ENCODE data around the gene ZNF646. TPM values are rescaled to one million over a fixed set of nuclear protein-coding genes. Genes with fewer than 3 reads are reported as not detected.

The ZNF646 gene
- total and polyA plus RNA-seq, 2 donors = 9.4 to 11.5 TPM

DNA sequence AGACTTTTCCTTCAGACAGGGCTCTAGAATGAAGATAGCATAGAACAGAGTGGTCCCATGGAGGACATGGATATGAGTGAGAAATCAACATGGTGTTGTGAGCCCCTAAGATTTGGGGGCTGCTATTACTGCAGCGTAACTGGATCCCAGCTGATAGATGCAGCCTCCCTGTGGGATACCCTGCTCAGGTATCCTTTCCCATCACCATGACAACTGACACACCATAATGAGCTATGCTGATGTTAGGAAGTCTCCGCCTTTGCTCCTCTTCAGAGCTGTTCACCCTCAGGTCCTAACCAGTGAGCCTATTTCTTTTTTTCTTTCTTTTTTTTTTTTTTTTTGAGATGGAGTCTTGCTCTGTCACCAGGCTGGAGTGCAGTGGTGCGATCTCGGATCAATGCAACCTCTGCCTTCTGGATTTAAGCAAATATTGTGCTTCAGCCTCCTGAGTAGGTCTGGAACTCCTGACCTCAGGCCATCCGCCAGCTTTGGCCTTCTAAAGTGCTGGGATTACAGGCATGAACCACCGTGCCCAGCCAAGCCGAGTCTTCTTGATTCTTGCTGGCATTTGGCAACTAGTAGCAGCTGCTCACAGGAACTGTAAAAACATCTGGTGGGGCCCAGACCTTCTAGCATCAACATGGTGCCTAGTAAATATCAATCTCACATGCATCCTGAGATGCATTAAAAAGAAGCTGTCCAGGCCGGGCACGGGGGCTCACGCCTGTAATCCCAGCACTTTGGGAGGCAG lies 23.8 kb upstream of the ZNF646 start:
- Histone ChIP-seq H3K36me3 (ENCODE audit: insufficient read depth) (no peaks in the 10 kb centered on the region), H3K27ac (ENCODE audit: low read depth) (no peak overlapping the region), H3K4me3 (ENCODE audit: low read depth, low read length) (no peak overlapping the region), H3K4me1 (ENCODE audit: insufficient read depth) (no peaks in the 10 kb centered on the region)
- DNase-seq (ENCODE audit: extremely low spot score) = no peak
- WGBS = 52% methylated on average over 10 of the region's 10 CpGs

DNA sequence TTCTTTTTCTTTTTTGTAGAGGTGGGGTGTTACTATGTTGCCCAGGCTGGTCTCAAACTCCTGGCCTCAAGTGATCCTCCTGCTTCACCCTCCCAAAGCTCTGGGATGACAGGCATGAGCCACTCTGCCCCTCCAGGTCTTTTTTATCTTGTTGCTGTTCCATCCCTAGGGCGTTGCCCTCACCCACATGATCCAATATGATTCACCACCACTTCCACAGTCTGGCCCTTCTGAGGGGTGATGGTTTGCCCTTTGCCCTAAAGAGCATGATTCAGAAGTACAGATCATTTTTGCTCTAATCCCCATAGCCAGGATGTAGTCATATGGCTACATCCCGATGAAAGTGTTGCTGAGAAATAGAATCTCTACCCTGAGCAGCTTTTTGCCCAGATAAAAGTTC lies 22.1 kb upstream of the ZNF646 start:
- WGBS = 62% methylated on average over 2 of the region's 2 CpGs
- no peak for DNase-seq (ENCODE audit: extremely low spot score)
- Histone ChIP-seq H3K27ac (ENCODE audit: low read depth) (no peak overlapping the region), H3K36me3 (ENCODE audit: insufficient read depth) (no peaks in the 10 kb centered on the region), H3K4me3 (ENCODE audit: low read depth, low read length) (no peak overlapping the region), H3K4me1 (ENCODE audit: insufficient read depth) (no peaks in the 10 kb centered on the region)

DNA sequence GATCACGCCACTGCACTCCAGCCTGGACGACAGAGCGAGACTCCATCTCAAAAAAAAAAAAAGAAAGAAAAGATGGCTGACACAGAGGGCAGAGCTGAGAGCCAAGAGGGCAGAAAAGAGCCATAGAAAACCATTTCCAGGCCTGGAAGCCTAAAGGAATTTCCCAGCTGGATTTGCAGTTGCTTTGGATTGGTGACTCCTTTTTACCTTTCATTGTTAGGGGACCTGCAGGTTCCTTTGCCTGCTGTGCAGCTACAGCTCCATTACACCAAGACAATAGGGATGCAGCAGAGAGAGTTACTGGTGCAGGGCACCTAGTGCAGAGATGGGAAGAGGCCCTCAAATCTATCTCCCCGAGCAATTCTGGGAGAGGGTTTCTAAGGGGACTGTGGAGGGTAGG lies 18.6 kb upstream of the ZNF646 start:
- WGBS = 88% methylated on average over 4 of the region's 4 CpGs
- H3K27ac ChIP-seq (ENCODE audit: low read depth) = no peak overlapping the region
- H3K4me3 ChIP-seq (ENCODE audit: low read depth, low read length) = no peak overlapping the region
- DNase-seq (ENCODE audit: extremely low spot score) = no peak
- no peaks in the 10 kb centered on the region for H3K36me3 ChIP-seq (ENCODE audit: insufficient read depth)
- no peaks in the 10 kb centered on the region for H3K4me1 ChIP-seq (ENCODE audit: insufficient read depth)

DNA sequence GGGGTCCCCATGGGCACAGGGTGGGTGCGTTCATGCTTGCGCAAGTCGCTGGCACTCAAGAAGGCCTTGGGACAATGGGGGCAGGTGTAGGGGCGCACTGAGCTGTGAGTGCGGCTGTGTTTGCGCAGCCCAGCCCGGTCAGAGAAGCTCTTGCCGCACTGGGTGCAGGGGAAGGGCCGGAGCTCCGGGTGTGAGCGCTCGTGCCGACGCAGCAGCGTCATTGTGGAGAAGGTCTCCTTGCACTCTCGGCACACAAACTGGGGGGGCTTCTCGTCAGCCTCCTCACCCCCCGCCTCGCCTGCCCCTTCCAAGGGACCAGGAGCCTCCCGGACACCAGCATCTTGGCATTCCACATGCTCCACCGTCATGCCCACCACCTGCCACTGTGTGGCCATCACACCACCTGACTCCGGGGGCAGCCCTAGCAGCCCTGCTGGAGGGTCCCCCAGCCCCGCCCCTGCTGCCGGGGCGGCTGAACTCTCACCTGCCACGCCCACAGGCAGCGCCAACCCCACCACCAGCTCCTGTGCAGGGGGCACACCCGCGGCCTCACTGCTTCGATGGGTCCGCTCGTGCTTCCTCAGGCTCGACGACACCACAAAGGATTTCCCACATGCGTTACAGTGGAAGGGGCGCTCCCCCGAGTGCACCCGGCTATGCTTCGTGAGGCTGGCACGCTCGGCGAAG lies 13.0 kb upstream of the ZNF646 start:
- DNase-seq (ENCODE audit: extremely low spot score) = no peak
- 95% methylated on average over 42 of the region's 42 CpGs for WGBS
- Histone ChIP-seq H3K36me3 (ENCODE audit: insufficient read depth) (no peaks in the 10 kb centered on the region), H3K4me1 (ENCODE audit: insufficient read depth) (no peaks in the 10 kb centered on the region), H3K4me3 (ENCODE audit: low read depth, low read length) (no peak overlapping the region), H3K27ac (ENCODE audit: low read depth) (no peak overlapping the region)

DNA sequence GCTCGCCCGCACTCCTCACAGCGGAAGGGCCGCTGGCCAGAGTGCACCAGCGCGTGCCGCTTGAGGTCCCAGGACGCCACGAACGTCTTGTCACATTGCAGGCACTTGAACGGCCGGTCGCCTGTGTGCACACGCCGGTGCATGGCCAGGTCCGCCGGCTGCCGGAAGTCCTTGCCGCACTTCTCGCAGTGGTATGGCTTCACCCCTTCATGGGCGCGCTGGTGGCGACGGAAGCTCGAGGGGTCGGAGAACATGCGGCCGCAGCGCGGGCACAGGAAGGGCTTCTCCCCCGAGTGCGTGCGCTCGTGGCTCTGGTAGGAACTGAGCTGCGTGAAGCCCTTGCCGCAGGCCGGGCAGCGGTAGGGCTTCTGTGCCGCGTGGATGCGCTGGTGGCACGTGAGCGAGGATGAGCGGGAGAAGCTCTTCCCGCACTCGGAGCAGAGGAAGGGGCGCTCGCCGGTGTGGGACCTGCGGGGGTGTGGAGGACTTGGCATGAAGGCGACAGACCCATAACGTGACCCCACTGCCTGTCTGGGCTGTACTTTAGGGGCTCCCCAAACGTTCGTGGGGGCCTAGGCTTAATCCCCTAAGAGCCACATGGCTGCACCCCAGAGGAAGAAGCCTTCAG lies 12.3 kb upstream of the ZNF646 start:
- no peaks in the 10 kb centered on the region for H3K36me3 ChIP-seq (ENCODE audit: insufficient read depth)
- no peaks in the 10 kb centered on the region for H3K4me1 ChIP-seq (ENCODE audit: insufficient read depth)
- H3K4me3 ChIP-seq (ENCODE audit: low read depth, low read length) = no peak overlapping the region
- no peak for DNase-seq (ENCODE audit: extremely low spot score)
- WGBS = 97% methylated on average over 54 of the region's 54 CpGs
- no peak overlapping the region for H3K27ac ChIP-seq (ENCODE audit: low read depth)

DNA sequence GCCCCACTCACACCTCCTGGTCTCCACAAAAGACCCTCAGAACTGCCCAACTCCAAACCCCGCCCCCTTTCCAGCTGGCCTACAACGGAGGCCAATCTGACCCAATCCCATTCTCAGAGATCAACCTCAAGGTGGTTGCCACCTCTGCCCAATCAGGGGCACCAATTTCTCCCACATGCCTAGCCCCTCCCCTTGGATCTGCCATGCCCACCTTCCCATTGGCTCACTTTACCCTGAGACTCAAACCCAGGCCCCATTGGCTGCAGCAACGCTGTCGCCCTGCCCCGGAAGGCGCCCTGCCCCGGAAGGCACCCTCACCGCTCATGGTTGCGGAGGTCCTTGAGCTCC lies 10.8 kb upstream of the ZNF646 start:
- Histone ChIP-seq H3K27ac (ENCODE audit: low read depth) (no peak overlapping the region), H3K4me3 (ENCODE audit: low read depth, low read length) (no peak overlapping the region), H3K4me1 (ENCODE audit: insufficient read depth) (no peaks in the 10 kb centered on the region), H3K36me3 (ENCODE audit: insufficient read depth) (no peaks in the 10 kb centered on the region)
- 95% methylated on average over 9 of the region's 9 CpGs for WGBS
- DNase-seq (ENCODE audit: extremely low spot score) = no peak

DNA sequence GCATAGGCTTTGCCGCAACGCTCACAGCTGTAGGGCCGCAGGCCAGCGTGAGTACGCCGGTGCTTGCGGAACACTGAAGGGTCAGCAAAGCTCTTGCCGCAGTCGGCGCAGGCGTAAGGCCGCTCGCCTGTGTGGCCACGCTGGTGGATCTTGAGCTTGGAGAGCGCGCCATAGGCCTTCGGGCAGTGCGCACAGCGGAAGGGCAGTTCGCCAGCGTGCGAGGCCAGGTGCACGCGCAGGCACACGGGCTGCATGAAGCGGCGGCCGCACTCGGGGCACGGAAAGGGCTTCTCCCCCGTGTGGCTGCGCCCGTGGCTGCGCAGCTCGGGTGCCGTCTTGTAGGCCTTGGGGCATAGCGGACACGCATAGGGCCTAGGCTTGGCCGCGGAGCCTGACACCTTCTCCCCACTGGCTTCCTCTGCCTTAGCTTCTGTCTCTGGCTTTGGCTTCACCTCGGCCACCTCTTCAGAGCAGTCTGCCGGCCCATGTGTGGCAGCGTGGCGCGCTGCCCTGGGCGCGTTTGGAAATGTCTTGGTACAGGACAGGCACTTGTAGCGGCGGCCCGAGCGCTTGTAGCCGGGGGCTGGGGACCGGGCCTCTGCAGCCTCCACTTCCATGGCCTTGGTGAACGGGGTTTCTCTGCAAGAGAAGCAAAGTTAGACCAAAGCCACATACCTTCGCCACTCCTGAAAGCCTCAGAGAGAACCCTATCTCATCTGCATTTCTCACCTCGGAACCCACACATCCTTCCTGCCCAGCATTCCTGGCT lies 10.2 kb upstream of the ZNF646 start:
- no peak overlapping the region for H3K27ac ChIP-seq (ENCODE audit: low read depth)
- no peaks in the 10 kb centered on the region for H3K36me3 ChIP-seq (ENCODE audit: insufficient read depth)
- DNase-seq (ENCODE audit: extremely low spot score) = no peak
- WGBS = 92% methylated on average over 56 of the region's 56 CpGs
- no peak overlapping the region for H3K4me3 ChIP-seq (ENCODE audit: low read depth, low read length)
- no peaks in the 10 kb centered on the region for H3K4me1 ChIP-seq (ENCODE audit: insufficient read depth)

DNA sequence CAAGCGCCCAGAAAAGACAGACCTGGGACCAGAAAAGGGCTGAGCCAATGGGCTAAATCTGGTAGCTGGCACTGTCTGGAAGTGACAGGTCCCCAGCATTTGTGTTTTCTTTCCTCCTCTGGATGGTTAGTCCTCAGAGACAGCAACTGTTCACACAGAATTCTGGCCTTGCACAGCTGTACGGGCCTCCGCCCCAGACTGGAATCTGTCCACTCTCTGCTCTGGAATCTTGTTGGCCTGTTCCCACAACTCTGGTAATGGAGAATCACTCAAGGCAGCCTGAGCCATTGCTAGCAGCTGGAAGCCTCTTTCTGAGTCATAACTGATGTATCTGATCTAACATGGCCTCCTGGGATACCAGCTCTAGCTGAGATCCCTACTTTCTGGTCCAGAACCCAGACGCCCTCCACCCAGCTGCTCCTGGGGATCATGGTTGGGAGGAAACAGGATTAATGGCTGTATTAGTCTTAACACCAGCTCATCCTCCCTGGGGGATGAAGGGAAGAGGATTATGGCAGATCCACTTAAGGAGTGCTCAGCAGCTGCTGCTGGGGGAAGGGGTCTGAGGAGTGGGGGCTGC lies 9.2 kb upstream of the ZNF646 start:
- Histone ChIP-seq H3K4me1 (ENCODE audit: insufficient read depth) (no peaks in the 10 kb centered on the region), H3K4me3 (ENCODE audit: low read depth, low read length) (no peak overlapping the region), H3K27ac (ENCODE audit: low read depth) (no peak overlapping the region), H3K36me3 (ENCODE audit: insufficient read depth) (no peaks in the 10 kb centered on the region)
- 56% methylated on average over 4 of the region's 4 CpGs for WGBS
- DNase-seq (ENCODE audit: extremely low spot score) = no peak

DNA sequence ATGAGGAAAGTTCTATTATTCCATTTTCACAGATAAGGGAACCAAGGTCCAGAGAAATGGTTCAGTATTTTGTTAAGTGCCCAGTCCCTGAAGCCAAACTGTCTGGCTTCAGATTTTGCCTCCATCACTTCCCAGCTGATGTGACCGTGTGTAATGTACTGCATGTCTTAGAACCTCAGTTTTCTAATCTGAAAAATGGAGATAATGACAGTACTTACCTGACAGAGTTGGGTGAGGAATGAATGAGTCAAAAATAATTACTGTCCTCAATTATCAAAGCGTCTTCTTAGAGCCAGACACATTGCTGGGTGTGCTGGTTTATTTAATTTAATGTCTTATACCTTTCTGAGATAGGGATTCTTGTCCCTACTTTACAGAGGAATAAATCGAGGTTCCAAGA lies 6.9 kb upstream of the ZNF646 start:
- WGBS = 88% methylated on average over 3 of the region's 3 CpGs
- no peak for DNase-seq (ENCODE audit: extremely low spot score)

DNA sequence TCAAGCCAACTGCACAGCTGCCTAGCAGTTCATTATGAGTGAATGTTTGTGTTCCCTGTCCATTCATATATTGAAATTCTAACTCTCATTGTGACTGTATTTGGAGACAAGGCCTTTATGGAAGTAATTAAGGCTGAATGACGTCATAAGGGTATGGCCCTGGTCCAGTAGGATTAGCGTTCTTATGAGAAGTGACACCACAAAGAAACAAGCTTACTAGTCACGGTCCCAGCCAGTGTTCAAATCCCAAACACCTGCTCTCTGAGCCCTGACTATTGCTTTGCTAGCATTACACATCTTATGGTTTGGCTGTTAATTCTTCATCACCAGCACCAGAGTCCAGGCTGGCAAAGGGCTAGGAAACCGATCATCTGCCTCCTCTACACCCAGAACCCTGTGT lies 2.4 kb upstream of the ZNF646 start:
- H3K4me3 ChIP-seq (ENCODE audit: low read depth, low read length) = no peak overlapping the region

More for the DNA sequence above, 6.9 kb upstream of the ZNF646 start:
- Histone ChIP-seq H3K4me1 (ENCODE audit: insufficient read depth) (no peaks in the 10 kb centered on the region), H3K36me3 (ENCODE audit: insufficient read depth) (no peaks in the 10 kb centered on the region), H3K4me3 (ENCODE audit: low read depth, low read length) (no peak overlapping the region), H3K27ac (ENCODE audit: low read depth) (no peak overlapping the region)

DNA sequence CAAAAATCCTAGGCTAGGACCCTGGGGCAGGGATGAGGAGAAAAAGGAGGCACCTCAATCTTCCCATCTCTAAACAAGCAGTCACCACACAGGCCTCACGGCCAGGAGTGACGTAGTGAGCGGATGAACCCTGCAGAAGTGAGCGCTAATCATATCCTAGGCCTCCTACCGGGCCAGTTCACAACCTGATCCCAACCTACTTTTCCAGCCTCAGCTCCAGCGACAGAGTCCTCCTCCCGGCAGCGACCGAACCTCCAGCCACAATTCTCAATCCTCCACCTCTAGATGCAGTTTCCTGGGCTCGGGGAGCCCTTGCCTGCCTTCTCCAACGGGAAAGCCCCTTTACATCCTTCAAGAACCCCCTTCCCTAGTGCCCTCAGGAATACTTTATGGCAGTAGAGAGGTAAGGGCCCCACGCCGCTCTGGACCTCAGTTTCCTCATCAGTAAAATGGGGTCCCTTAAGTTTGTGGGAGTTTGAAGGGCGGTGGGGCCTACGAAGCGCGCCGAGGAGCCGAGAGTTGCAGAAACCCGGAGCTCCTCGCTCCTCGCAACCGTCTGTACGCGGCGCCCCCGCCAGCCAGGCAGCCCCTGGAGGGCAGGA lies 1.6 kb upstream of the ZNF646 start:
- 1% methylated on average over 27 of the region's 27 CpGs for WGBS
- Histone ChIP-seq H3K27ac (ENCODE audit: low read depth) (no peak overlapping the region), H3K4me3 (ENCODE audit: low read depth, low read length) (peak overlapping the region; percentile 92), H3K36me3 (ENCODE audit: insufficient read depth) (no peaks in the 10 kb centered on the region), H3K4me1 (ENCODE audit: insufficient read depth) (no peaks in the 10 kb centered on the region)
- no peak for DNase-seq (ENCODE audit: extremely low spot score)

More for the DNA sequence above, 2.4 kb upstream of the ZNF646 start:
- Histone ChIP-seq H3K27ac (ENCODE audit: low read depth) (no peak overlapping the region), H3K36me3 (ENCODE audit: insufficient read depth) (no peaks in the 10 kb centered on the region), H3K4me1 (ENCODE audit: insufficient read depth) (no peaks in the 10 kb centered on the region)
- WGBS = 25% methylated on average over 4 of the region's 4 CpGs
- DNase-seq (ENCODE audit: extremely low spot score) = no peak

DNA sequence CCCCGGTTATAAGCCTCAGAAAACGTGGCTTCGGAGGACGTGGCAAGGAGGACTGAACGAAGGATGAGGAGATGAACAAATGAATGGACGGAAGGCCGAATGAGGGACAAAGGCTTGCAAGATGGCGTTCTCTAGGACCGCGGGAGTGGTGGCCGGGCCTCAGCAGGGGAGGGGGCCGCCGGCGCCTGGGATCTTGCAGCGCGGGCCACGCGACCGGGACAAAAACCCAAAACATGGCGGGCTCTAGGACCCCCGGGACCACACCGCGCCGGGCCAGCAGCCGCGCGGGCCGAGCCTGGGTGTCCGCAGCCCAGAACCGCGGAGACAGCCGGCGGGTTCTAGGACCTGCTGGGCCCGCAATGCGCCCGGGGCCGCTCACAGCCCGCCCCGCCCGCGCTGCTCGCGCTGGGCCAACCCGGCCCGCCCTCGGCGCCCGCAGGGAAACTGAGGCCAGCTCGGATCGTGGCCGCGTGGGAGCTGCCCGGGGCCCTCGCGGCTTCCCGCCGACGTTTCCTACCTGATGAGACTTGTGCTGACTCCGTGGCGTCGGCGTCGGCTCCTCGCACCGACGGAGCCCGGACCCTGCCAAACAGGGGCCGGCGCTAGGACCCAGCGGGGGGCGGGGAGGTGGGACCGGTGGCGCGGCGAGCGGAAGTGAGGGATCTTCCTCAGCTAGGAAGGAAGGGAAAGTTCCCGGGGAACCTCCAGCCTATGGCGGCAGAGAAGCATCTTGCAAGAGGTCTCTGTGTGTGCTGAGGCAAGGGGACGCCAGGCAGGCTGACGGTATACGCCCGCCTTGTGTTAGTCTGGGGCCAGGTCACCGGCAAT lies 866 bp upstream of the ZNF646 start:
- under 1% methylated on average over 83 of the region's 83 CpGs for WGBS
- peak; percentile 83 for DNase-seq (ENCODE audit: extremely low spot score)
- Histone ChIP-seq H3K36me3 (ENCODE audit: insufficient read depth) (peaks cover 3% of the 10 kb centered on the region), H3K4me1 (ENCODE audit: insufficient read depth) (no peaks in the 10 kb centered on the region), H3K4me3 (ENCODE audit: low read depth, low read length) (peak overlapping the region; percentile 92), H3K27ac (ENCODE audit: low read depth) (peak overlapping the region; percentile 87)
